ENCODE measurements around the gene MYH7B. TPM values are rescaled to one million over a fixed set of nuclear protein-coding genes. Genes with fewer than 3 reads are reported as not detected.

The MYH7B gene
- total RNA-seq, 2 donors from 2014 or later: 0.14 to 0.27 TPM

DNA sequence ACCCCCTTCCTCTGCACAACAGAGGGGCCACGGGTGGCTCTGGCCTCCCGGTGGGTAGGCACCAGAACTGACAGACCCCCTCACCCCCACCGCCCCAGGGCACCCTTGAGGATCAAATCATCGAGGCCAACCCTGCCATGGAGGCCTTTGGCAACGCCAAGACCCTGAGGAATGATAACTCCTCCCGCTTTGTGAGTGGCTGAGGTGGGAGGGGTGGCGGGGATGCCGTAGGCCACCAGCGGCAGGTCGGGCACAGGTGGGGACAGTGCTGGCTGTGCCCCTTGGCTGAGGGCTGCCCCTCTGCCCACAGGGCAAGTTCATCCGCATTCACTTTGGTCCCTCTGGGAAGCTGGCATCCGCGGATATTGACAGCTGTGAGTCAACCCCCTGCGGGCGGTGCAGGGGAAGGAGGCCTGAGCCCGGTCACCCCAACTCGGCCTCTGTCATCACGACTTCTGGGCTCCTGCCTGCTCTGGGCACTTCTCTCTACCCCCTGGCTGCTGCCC, 29.1 kb downstream of the MYH7B start:
- Histone ChIP-seq H3K9me3 (no peaks in the 10 kb centered on the region), H3K36me3 (no peaks in the 10 kb centered on the region), H3K27ac (no peak overlapping the region), H3K4me1 (ENCODE audit: control insufficient read depth in 1 of 2, low read depth in 2 of 2) (peaks cover 0 to 2% of the 10 kb centered on the region in 2 donors), H3K27me3 (replicated peaks; ENCODE audit: insufficient read depth) (peaks cover 5% of the 10 kb centered on the region), H3K4me3 (no peak overlapping the region)
- ATAC-seq (ENCODE audit: insufficient number of reproducible peaks, low FRiP score, low read depth): no peak
- DNase-seq (ENCODE audit: low spot score): no peak
- TF ChIP-seq, protein P1, sequence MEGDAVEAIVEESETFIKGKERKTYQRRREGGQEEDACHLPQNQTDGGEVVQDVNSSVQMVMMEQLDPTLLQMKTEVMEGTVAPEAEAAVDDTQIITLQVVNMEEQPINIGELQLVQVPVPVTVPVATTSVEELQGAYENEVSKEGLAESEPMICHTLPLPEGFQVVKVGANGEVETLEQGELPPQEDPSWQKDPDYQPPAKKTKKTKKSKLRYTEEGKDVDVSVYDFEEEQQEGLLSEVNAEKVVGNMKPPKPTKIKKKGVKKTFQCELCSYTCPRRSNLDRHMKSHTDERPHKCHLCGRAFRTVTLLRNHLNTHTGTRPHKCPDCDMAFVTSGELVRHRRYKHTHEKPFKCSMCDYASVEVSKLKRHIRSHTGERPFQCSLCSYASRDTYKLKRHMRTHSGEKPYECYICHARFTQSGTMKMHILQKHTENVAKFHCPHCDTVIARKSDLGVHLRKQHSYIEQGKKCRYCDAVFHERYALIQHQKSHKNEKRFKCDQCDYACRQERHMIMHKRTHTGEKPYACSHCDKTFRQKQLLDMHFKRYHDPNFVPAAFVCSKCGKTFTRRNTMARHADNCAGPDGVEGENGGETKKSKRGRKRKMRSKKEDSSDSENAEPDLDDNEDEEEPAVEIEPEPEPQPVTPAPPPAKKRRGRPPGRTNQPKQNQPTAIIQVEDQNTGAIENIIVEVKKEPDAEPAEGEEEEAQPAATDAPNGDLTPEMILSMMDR (IDR thresholded peaks at IDR 0.05): no peak

DNA sequence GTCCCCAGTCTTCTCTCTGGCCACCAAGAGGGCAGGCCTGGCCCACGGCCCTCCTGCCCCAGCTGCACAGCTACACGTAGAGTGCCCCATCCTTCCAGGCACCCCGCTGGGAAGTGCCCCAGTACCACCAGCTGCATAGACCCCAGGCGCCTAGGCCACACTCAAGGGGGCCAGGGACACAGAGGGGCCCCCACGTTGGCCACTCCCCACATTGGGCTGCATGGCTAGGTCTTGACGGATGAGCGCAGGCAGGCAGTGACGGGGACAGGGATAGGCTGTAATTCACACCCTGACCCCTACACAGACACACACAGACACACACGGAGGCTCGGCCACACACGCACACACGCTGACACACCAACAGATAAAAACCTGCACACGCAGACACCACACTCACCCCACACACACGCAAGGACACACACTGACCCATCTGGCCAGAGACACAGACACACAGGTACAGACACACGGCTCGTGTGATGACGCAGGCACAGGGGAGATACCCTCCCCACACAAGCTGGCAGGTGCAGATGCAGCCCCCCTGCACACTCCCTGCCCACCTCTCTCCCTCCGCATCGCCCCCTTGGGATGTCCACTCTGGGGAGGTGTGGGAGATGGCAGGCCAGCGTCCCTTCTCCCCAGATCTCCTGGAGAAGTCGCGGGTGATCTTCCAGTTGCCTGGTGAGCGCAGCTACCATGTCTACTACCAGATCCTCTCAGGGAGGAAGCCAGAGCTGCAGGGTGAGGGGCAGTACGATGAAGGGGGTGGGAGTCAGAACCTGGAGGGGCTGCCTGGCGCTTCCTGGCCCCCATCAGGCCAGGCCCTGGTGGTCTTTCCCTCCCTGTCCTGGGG, 30.0 kb downstream of the MYH7B start:
- ATAC-seq (ENCODE audit: insufficient number of reproducible peaks, low FRiP score, low read depth) (no peak), DNase-seq (ENCODE audit: low spot score) (no peak)
- Histone ChIP-seq H3K27ac (no peak overlapping the region), H3K36me3 (no peaks in the 10 kb centered on the region), H3K27me3 (replicated peaks; ENCODE audit: insufficient read depth) (peaks cover 5% of the 10 kb centered on the region), H3K4me1 (ENCODE audit: control insufficient read depth in 1 of 2, low read depth in 2 of 2) (peaks cover 0 to 2% of the 10 kb centered on the region in 2 donors), H3K9me3 (no peaks in the 10 kb centered on the region), H3K4me3 (no peak overlapping the region)
- TF ChIP-seq, protein P1 (IDR thresholded peaks at IDR 0.05): no peak

DNA sequence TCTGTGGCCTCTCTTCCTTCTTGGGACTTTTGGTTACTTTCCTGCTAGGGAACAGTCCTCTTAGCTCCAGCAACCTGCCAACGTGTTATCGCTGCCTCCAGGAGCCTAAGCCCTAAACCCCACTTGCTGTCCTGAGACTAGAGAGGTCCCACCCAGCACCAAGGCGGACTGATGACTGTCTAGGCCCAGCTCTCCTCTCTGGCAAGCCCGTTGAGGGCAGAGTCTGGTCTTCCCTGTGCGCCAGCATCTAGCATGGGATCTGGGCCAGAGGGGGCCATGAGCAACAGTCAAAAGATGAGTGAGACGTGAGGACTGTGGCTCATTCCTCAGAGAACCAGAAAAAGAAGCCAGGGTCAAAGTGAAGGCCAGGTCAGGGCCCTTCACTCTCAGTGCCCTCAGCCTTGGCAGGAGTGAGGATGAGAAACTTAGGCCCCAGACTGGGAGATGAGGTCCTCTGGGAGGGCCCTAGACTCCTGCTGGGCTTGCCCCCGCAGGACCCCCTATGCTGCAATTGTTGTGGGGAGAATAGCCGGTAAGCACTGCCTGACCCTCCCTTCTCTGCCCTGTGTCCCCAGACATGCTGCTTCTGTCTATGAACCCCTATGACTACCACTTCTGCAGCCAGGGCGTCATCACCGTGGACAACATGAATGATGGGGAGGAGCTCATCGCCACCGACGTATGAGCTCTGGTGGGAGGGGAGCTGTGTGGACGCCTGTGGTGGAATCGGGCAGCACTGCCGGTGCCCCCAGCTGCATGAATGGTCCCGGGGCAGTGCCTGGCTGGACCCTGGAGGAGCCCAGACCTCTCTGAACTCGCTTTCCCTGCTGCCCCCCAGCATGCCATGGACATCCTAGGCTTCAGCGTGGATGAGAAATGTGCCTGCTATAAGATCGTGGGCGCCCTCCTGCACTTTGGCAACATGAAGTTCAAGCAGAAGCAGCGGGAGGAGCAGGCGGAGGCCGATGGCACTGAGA, 30.9 kb downstream of the MYH7B start:
- no peak for ATAC-seq (ENCODE audit: insufficient number of reproducible peaks, low FRiP score, low read depth)

DNA sequence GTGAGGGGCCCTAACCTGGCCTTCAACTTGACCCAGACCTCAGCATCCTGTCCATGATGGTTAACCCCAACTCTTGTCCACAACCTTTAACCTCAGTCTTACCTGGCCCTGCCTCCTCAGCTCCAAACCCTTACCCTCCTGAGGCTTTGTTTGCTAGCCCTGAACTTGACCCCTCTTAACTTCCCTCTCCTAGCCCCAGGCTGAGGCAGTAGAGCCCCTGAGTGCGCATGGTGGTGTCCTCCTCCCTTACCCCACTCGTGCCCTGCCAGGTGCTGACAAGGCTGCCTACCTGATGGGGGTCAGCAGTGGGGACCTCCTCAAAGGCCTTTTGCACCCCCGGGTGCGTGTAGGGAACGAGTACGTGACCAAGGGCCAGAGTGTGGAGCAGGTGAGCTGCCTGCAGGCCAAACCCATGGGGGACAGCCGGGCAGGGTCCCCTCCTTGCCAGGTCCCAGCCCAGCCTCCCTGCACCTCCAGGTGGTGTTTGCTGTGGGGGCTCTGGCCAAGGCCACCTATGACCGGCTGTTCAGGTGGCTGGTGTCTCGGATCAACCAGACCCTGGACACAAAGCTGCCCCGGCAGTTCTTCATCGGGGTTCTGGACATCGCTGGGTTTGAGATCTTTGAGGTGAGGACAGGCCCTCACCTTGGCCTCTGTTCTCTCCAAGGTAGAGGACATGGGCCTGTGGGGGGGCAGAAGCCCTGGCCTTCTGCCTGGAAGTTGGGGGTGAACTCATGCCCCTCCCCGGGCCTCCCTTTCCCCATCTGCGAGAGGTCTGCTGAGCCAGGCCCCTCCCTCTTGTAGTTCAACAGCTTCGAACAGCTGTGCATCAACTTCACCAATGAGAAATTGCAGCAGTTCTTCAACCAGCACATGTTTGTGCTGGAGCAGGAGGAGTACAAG, 31.9 kb downstream of the MYH7B start:
- H3K4me3 ChIP-seq: no peak overlapping the region
- H3K4me1 ChIP-seq (ENCODE audit: control insufficient read depth in 1 of 2, low read depth in 2 of 2): peaks cover 0 to 2% of the 10 kb centered on the region in 2 donors
- H3K27me3 ChIP-seq (replicated peaks; ENCODE audit: insufficient read depth): peaks cover 5% of the 10 kb centered on the region
- H3K27ac ChIP-seq: no peak overlapping the region
- TF ChIP-seq, protein P1 (IDR thresholded peaks at IDR 0.05): no peak
- H3K36me3 ChIP-seq: no peaks in the 10 kb centered on the region
- no peak for ATAC-seq (ENCODE audit: insufficient number of reproducible peaks, low FRiP score, low read depth)
- DNase-seq (ENCODE audit: low spot score): no peak
- no peaks in the 10 kb centered on the region for H3K9me3 ChIP-seq

More for the DNA sequence above, 30.9 kb downstream of the MYH7B start:
- Histone ChIP-seq H3K9me3 (no peaks in the 10 kb centered on the region), H3K27ac (no peak overlapping the region), H3K4me1 (ENCODE audit: control insufficient read depth in 1 of 2, low read depth in 2 of 2) (peaks cover 0 to 2% of the 10 kb centered on the region in 2 donors), H3K36me3 (no peaks in the 10 kb centered on the region), H3K27me3 (replicated peaks; ENCODE audit: insufficient read depth) (peaks cover 5% of the 10 kb centered on the region), H3K4me3 (no peak overlapping the region)
- DNase-seq (ENCODE audit: low spot score): no peak
- TF ChIP-seq, protein P1 (IDR thresholded peaks at IDR 0.05): no peak
